HG03442 (cell line): Measurements from ENCODE around the gene RNASE3.
"Not testable (repeated sequence)": the region's sequence is repeated elsewhere in the genome, so short reads cannot be mapped to it uniquely, and the experiment has no call there.

ENCODE experiments used
- ATAC-seq: cut with Tn5 transposase; IDR thresholded peaks from one replicate; pipeline ENCODE4 v1.9.1; 2021; ENCODE audit warnings: mild to moderate bottlenecking, moderate library complexity; ENCODE audit not compliant: unreplicated experiment

The RNASE3 gene

GRCh38 chr14:20891126-20891825 lies at the start of gene RNASE3:
TSS of gene RNASE3 (plus strand) at chr14:20891385. CDS start at chr14:20891687, 302 bp downstream.
- ATAC-seq = not testable (repeated sequence)

- ATAC-seq = no peak
Observed at GRCh38 chr14:20846560-20846959, 44.6 kb upstream of the RNASE3 start.

GRCh38 chr14:20848316-20848954 lies 42.8 kb upstream of the RNASE3 start:
- no peak for ATAC-seq

GRCh38 chr14:20848955-20849570 lies 42.1 kb upstream of the RNASE3 start:
- ATAC-seq = no peak

DNA sequence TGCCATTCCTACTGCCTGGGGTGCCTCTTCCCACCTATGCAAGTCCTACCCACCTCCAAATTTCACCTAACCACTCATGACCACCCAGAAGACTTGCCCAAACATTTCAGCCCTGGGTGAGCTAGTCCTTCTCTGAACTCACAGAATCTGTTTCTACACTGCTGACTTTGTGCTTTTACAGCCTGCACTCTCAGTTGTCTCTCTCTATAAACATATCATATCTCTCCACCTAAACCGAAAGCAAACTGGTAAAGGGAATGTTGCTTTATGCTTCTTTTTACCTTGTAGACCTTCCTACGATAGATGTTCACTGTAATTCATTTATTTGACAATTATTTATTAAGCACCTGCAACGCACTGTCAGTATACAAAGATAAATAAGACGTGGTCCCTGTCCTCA lies 38.1 kb upstream of the RNASE3 start:
- ATAC-seq = no peak

DNA sequence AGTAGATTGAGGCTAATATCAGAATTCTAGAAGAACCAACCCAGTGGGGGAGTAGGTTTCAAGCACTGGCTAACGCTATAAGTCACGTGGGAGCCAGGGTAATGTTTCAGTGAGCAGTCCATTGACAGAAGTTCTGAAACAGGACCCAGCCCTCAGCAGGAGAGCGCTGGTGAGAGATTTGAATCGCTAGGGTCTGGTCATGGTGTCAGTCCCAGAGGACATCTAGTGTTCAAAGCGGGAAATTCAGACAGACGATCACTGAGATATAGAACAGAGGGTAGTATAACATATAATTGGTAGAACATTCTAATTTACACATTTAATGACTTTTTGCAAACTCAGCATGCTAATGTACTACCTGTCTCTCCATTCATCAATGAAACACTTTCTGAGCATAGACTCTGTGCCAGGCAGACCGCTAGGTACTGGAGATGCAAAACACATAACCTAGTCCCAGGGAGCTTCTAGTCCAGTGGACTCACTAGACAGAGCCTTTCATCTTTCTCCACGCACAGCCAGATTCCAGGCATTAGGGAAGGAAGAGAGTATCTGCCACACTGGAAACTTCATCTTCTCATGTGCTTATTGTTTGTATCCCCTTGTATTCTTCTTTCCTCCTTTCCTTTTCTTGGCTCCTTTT lies 35.4 kb upstream of the RNASE3 start:
- ATAC-seq = peak; percentile 80

DNA sequence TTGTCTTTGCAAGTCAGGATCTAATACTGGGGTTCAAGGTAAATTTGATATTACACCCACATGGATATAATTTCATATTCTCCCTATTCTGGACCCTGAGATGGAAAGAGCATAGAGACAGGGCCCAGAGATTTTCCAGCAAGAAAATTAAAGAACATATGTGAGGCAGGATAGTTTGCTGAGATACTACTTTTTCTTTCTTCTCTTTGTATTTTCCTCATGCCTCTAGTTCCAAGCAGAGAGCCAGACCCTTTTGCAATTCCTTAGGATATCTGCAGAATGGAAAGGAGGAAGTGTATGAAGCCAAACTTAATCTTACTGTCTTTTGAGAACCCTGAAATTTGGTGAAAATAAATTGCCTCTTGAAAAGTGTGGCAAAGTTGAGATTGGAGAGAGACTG lies 34.0 kb upstream of the RNASE3 start:
- no peak for ATAC-seq

DNA sequence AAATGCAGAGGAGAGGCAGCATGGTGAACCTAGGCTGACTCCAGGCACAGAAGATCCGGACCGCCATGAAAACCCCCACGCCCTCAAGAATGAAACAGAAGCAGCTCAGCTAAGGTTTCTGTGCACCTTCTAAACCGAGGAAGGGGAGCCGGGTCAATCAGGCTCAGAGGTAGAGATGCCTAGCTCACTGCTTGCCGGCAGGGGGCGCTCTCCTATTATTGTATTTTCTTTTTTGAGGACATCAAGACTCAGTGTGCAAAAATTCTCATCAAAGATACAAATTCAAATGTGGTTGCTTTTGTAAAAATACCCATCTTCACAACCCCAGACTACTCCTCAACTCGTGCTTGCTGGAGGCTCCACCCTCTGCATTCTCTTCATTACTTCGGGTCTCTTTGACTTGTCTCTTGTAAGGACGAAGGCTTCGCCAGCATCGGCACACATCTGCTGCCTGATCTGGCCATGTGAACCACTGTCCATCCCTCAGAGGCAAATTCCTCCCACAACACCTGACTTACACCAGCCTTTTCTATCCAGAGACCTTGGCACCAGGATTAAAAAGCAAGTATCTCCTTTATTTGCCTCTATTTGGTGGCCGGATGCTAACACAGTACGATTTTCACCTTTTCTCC lies 33.4 kb upstream of the RNASE3 start:
- ATAC-seq = peak; percentile 75

GRCh38 chr14:20866194-20866593 lies 25.0 kb upstream of the RNASE3 start:
- no peak for ATAC-seq

- ATAC-seq = no peak
Observed at GRCh38 chr14:20866963-20867362, 24.2 kb upstream of the RNASE3 start.

- peak; percentile 89 for ATAC-seq
Observed at GRCh38 chr14:20873370-20874177, 17.6 kb upstream of the RNASE3 start.

DNA sequence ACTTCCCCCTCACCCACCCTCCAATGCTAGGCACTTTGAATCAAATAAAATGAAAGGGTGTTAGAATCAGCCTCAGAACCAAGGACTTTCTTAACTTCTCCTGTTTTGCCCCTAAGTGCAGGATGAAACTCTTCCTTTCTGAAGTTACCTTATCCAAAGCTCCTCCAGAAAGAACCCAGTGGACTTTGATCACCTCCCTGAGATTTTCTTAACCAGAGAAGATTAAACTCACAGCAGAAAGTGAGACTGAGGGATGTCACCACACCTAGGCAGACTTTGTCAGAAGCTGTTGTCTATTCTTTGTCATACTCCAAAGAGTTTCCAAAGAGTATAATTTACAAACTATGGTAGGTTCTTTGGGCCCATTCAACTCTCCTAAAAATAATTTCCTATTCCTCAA lies 14.2 kb upstream of the RNASE3 start:
- no peak for ATAC-seq

DNA sequence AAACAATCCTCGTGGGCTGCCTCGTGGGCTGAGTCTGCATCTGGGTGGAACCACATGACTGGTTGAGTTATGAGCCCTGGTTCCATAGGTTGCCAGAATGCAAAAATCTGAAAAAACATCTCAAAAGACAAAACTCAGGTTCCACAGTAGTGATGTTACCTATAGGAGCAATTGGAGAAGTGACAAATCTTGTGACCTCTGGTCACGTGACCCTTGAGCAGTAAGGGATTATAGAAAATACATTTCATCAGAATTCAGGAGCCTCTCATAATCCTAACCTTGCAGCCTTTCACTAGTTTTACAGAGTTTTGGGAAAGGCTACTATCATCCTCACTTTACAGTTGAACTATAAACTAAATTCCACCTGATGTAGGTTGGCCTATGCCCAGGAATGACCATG lies 12.5 kb upstream of the RNASE3 start:
- ATAC-seq = no peak

- not testable (repeated sequence) for ATAC-seq
Observed at GRCh38 chr14:20881229-20881628, 10.0 kb upstream of the RNASE3 start.

DNA sequence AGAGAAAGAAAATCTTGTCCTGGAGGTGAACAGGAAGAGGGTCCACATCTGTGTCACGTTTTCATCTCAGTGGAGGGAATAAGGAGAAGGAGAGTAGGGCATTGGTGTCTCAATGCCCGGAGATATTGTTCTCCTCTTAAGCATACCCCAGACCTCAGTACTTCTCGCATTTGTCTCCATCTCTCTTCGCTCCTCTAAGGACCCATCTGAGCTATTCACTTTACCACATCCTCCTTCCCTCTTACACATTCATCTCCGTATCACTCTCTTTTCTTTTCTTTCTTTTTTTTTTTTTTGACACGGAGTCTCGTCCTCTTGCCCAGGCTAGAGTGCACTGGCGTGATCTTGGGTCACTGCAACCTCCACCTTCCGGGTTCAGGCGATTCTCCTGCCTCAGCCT lies 8.4 kb upstream of the RNASE3 start:
- not testable (repeated sequence) for ATAC-seq

DNA sequence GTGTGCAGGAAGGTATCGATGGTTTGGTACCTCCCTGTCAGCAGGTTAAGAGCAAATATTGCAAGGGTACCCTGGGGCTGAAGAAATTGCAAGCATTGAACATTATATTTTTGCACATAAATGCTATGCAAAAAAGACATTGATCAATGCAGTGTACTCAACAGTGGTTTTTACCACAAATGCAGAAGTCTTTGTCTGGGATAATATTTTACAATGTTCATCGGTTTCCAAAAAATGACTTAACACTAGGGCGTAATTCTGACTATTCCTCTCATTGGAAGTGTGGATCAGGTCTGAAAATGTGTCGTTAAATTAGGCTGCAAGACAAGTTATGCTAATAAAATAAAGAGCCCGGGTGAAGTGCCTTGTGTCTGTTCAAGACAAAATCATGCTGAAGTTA lies 2.8 kb upstream of the RNASE3 start:
- ATAC-seq = not testable (repeated sequence)

- ATAC-seq = not testable (repeated sequence)
Observed at GRCh38 chr14:20895322-20895721, 4.1 kb downstream of the RNASE3 start.

DNA sequence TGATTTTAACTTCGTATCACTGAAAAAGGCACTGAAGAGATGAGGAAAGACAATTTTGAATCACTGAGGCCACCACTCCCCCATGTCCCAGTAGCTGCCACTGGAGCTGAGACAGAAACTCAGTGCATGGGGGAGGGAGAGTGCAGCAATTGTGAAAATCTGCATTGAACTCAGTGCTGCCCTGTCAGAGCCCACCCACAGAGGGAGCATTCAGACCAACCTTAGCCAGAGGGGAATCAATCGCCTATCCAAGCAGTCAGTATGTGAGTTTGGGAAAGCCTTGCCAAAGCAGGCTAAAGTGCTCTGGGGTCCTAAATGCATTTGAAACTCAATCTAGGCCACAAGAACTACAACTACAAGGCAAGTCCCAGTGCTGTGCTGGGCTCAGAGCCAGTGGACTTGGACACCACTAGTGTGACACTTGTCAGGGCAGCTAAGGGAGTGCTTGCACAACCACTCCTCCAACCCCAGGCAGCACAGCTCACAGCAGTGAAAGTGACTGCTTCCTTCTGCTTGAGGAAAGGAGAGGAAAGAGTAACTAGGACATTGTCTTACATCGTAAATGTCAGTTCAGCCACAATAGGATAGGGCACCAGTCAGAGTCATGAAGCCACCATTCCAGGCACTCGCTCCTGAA lies 13.3 kb downstream of the RNASE3 start:
- no peak for ATAC-seq

DNA sequence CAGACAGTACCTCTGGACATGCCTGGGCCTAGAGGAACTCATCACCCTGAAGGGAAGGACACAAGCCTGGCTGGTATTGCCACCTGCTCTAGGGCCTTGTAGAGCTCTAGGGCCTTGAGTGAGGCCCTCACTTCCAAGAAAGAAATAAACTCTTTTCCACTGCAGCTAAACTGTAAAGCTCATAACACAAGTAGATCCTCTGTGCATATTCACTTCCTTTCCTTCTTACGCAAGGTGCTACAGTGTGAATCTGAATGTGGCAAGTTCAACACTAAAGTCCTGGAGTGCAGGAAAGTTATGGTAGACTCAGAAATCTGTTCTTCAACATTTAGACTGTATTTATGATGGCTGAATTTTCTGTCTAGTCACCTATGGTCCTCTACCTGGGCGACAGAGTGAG lies 14.5 kb downstream of the RNASE3 start:
- no peak for ATAC-seq

- ATAC-seq = no peak
Observed at GRCh38 chr14:20907214-20907613, 16.0 kb downstream of the RNASE3 start.
